ENCODE data around the gene NPHP4. TPM values are rescaled to one million over a fixed set of nuclear protein-coding genes. Genes with fewer than 3 reads are reported as not detected.

Gene NPHP4
- total RNA-seq, 1 experiment from 2014 or later, result 16.8 TPM

DNA sequence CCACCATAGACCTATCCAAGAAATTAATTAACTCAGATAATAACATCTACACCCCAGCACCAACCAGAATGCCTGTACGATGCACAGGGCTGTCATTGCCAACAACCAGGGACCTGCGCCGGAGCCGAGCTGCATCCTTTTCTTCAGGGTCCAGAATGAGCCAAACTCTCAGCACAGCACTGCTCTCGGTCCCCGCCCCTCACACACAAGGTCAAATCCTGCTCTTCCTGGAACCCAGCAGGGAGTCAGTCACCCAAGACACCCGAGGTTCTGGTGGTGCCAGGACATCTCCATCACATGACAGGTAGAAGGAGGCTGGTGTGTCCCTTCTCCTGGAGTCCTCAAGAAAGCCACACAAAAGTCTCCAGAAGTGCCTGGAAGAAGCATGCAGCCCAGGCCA is 31.9 kb downstream of the NPHP4 start:
- ATAC-seq (no peak), DNase-seq (ENCODE audit: low spot score) (no peak)
- Mint-ChIP-seq H3K4me1 (peaks cover 7% of the 10 kb centered on the region; the same call in 1 of the 2 replicates), H3K27me3 (ENCODE audit: low read depth) (no peaks in the 10 kb centered on the region), H3K36me3 (peaks cover 19% of the 10 kb centered on the region), H3K27ac (no peak overlapping the region), H3K9me3 (no peaks in the 10 kb centered on the region), H3K4me3 (no peak overlapping the region)
- ChIA-PET POLR2A (no interaction called here), CTCF (interaction anchor here (1.4 kb wide), 1 partner anchor 15 kb away, joined by 4 read pairs; no protein-coding TSS in a partner anchor)
- TF ChIP-seq, protein P1, sequence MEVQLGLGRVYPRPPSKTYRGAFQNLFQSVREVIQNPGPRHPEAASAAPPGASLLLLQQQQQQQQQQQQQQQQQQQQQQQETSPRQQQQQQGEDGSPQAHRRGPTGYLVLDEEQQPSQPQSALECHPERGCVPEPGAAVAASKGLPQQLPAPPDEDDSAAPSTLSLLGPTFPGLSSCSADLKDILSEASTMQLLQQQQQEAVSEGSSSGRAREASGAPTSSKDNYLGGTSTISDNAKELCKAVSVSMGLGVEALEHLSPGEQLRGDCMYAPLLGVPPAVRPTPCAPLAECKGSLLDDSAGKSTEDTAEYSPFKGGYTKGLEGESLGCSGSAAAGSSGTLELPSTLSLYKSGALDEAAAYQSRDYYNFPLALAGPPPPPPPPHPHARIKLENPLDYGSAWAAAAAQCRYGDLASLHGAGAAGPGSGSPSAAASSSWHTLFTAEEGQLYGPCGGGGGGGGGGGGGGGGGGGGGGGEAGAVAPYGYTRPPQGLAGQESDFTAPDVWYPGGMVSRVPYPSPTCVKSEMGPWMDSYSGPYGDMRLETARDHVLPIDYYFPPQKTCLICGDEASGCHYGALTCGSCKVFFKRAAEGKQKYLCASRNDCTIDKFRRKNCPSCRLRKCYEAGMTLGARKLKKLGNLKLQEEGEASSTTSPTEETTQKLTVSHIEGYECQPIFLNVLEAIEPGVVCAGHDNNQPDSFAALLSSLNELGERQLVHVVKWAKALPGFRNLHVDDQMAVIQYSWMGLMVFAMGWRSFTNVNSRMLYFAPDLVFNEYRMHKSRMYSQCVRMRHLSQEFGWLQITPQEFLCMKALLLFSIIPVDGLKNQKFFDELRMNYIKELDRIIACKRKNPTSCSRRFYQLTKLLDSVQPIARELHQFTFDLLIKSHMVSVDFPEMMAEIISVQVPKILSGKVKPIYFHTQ (CRISPR knock-in tag; IDR thresholded peaks at IDR 0.05), result no peak
- TF ChIP-seq, protein P2, sequence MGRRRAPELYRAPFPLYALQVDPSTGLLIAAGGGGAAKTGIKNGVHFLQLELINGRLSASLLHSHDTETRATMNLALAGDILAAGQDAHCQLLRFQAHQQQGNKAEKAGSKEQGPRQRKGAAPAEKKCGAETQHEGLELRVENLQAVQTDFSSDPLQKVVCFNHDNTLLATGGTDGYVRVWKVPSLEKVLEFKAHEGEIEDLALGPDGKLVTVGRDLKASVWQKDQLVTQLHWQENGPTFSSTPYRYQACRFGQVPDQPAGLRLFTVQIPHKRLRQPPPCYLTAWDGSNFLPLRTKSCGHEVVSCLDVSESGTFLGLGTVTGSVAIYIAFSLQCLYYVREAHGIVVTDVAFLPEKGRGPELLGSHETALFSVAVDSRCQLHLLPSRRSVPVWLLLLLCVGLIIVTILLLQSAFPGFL (CRISPR knock-in tag; IDR thresholded peaks at IDR 0.05; ENCODE audit: borderline replicate concordance), result no peak
- TF ChIP-seq ZNF263 (CRISPR knock-in tag; IDR thresholded peaks at IDR 0.05; ENCODE audit: low read depth), result no peak
- no peak for TF ChIP-seq OVOL2 (CRISPR knock-in tag; IDR thresholded peaks at IDR 0.05; ENCODE audit: borderline replicate concordance)
- no peak for TF ChIP-seq ELF4 (CRISPR knock-in tag; IDR thresholded peaks at IDR 0.05; ENCODE audit: low read depth)
- no peak for TF ChIP-seq TEAD1 (CRISPR knock-in tag; IDR thresholded peaks at IDR 0.05)
- TF ChIP-seq MXD4 (CRISPR knock-in tag; IDR thresholded peaks at IDR 0.05; ENCODE audit: borderline replicate concordance), result no peak
- TF ChIP-seq ATF6 (CRISPR knock-in tag; IDR thresholded peaks at IDR 0.05), result no peak
- TF ChIP-seq NFE2L1 (CRISPR knock-in tag; IDR thresholded peaks at IDR 0.05), result no peak
- TF ChIP-seq, protein P3, sequence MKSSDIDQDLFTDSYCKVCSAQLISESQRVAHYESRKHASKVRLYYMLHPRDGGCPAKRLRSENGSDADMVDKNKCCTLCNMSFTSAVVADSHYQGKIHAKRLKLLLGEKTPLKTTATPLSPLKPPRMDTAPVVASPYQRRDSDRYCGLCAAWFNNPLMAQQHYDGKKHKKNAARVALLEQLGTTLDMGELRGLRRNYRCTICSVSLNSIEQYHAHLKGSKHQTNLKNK (CRISPR knock-in tag; IDR thresholded peaks at IDR 0.05), result no peak
- TF ChIP-seq, protein P4, sequence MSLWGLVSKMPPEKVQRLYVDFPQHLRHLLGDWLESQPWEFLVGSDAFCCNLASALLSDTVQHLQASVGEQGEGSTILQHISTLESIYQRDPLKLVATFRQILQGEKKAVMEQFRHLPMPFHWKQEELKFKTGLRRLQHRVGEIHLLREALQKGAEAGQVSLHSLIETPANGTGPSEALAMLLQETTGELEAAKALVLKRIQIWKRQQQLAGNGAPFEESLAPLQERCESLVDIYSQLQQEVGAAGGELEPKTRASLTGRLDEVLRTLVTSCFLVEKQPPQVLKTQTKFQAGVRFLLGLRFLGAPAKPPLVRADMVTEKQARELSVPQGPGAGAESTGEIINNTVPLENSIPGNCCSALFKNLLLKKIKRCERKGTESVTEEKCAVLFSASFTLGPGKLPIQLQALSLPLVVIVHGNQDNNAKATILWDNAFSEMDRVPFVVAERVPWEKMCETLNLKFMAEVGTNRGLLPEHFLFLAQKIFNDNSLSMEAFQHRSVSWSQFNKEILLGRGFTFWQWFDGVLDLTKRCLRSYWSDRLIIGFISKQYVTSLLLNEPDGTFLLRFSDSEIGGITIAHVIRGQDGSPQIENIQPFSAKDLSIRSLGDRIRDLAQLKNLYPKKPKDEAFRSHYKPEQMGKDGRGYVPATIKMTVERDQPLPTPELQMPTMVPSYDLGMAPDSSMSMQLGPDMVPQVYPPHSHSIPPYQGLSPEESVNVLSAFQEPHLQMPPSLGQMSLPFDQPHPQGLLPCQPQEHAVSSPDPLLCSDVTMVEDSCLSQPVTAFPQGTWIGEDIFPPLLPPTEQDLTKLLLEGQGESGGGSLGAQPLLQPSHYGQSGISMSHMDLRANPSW (CRISPR knock-in tag; conservative IDR thresholded peaks at IDR 0.05; ENCODE audit: low read depth), result no peak
- TF ChIP-seq, protein P5, sequence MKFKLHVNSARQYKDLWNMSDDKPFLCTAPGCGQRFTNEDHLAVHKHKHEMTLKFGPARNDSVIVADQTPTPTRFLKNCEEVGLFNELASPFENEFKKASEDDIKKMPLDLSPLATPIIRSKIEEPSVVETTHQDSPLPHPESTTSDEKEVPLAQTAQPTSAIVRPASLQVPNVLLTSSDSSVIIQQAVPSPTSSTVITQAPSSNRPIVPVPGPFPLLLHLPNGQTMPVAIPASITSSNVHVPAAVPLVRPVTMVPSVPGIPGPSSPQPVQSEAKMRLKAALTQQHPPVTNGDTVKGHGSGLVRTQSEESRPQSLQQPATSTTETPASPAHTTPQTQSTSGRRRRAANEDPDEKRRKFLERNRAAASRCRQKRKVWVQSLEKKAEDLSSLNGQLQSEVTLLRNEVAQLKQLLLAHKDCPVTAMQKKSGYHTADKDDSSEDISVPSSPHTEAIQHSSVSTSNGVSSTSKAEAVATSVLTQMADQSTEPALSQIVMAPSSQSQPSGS (CRISPR knock-in tag; IDR thresholded peaks at IDR 0.05; ENCODE audit: borderline replicate concordance, low read depth), result no peak
- TF ChIP-seq, protein P6, sequence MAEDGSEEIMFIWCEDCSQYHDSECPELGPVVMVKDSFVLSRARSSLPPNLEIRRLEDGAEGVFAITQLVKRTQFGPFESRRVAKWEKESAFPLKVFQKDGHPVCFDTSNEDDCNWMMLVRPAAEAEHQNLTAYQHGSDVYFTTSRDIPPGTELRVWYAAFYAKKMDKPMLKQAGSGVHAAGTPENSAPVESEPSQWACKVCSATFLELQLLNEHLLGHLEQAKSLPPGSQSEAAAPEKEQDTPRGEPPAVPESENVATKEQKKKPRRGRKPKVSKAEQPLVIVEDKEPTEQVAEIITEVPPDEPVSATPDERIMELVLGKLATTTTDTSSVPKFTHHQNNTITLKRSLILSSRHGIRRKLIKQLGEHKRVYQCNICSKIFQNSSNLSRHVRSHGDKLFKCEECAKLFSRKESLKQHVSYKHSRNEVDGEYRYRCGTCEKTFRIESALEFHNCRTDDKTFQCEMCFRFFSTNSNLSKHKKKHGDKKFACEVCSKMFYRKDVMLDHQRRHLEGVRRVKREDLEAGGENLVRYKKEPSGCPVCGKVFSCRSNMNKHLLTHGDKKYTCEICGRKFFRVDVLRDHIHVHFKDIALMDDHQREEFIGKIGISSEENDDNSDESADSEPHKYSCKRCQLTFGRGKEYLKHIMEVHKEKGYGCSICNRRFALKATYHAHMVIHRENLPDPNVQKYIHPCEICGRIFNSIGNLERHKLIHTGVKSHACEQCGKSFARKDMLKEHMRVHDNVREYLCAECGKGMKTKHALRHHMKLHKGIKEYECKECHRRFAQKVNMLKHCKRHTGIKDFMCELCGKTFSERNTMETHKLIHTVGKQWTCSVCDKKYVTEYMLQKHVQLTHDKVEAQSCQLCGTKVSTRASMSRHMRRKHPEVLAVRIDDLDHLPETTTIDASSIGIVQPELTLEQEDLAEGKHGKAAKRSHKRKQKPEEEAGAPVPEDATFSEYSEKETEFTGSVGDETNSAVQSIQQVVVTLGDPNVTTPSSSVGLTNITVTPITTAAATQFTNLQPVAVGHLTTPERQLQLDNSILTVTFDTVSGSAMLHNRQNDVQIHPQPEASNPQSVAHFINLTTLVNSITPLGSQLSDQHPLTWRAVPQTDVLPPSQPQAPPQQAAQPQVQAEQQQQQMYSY (CRISPR knock-in tag; IDR thresholded peaks at IDR 0.05), result no peak
- TF ChIP-seq ETV6 (CRISPR knock-in tag; IDR thresholded peaks at IDR 0.05), result no peak
- no peak for TF ChIP-seq IRF2 (CRISPR knock-in tag; IDR thresholded peaks at IDR 0.05; ENCODE audit: borderline replicate concordance, low read depth)
- no peak for TF ChIP-seq ERG (CRISPR knock-in tag; IDR thresholded peaks at IDR 0.05)
- TF ChIP-seq, protein P7, sequence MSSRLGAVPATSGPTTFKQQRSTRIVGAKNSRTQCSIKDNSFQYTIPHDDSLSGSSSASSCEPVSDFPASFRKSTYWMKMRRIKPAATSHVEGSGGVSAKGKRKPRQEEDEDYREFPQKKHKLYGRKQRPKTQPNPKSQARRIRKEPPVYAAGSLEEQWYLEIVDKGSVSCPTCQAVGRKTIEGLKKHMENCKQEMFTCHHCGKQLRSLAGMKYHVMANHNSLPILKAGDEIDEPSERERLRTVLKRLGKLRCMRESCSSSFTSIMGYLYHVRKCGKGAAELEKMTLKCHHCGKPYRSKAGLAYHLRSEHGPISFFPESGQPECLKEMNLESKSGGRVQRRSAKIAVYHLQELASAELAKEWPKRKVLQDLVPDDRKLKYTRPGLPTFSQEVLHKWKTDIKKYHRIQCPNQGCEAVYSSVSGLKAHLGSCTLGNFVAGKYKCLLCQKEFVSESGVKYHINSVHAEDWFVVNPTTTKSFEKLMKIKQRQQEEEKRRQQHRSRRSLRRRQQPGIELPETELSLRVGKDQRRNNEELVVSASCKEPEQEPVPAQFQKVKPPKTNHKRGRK (CRISPR knock-in tag; IDR thresholded peaks at IDR 0.05; ENCODE audit: borderline replicate concordance), result no peak
- TF ChIP-seq SMAD3 (CRISPR knock-in tag; IDR thresholded peaks at IDR 0.05; ENCODE audit: borderline replicate concordance), result no peak
